Spleen (tissue), 7 donors: ENCODE data around the gene AKAP6.

Experiments used
- CTCF ChIP-seq, 11 experiments: fragments of 200-600 bp in 7 of 11; fragments of 450-650 bp in 4 of 11; sonication (generic) in 4 of 11; IDR thresholded peaks in 8 of 11; conservative IDR thresholded peaks in 3 of 11; 1 replicate in 7 of 11; 2 replicates in 4 of 11; pipeline versions ENCODE4 v1.4.0 to v1.8.0; 2016 to 2021; ENCODE audit warnings: antibody characterized with exemption in 11 of 11, inconsistent platforms in 4 of 11, mild to moderate bottlenecking in 1 of 11
- POLR2A ChIP-seq, 3 donors: fragments of 450-650 bp; IDR thresholded peaks; one replicate each; pipeline ENCODE4 v1.5.1; 2017; ENCODE audit warnings: antibody characterized with exemption in 3 of 3, mild to moderate bottlenecking in 1 of 3
- donor health status: DM: no; HTN: no; CAD: no; lungs with moderate emphysema.
- donor health status: DM: no; HTN: no; CAD: no.
- donor health status: DM: no; HTN: no; CAD: no.

GRCh38 chr14:32364941-32365340 lies 35.8 kb downstream of the AKAP6 start:
- TF ChIP-seq CTCF (IDR thresholded peaks at IDR 0.05 in 8 of 11, conservative IDR thresholded peaks at IDR 0.05 in 3 of 11): no peak
- no peak for TF ChIP-seq POLR2A (IDR thresholded peaks at IDR 0.05)
